GM23338 (cell line): Measurements from ENCODE around the gene PSMG4. TPM values are rescaled to one million over a fixed set of nuclear protein-coding genes. Genes with fewer than 3 reads are reported as not detected.

ENCODE experiments used
- ATAC-seq: fragments of 200-7000 bp; cut with Tn5 transposase; 3 replicates; pipeline ENCODE4 v1.9.1; 2020
- DNase-seq: peaks from one replicate; pipeline ENCODE4 v3.0.0-alpha.2; 2015; ENCODE audit warnings: low spot score
- H2AFZ ChIP-seq: fragments of 200-600 bp; sonication (generic); 2 replicates; pipeline ENCODE4 v1.8.0; 2016; ENCODE audit warnings: antibody characterized with exemption, mild to moderate bottlenecking, moderate library complexity
- H3F3A ChIP-seq: fragments of 200-600 bp; sonication (generic); replicated peaks from 2 replicates; pipeline ENCODE4 v1.8.0; 2017; ENCODE audit warnings: antibody characterized with exemption, mixed run types, low read depth
- H3K27ac ChIP-seq: fragments of 200-600 bp; sonication (generic); 2 replicates; pipeline ENCODE4 v1.6.1; 2016; ENCODE audit warnings: low read depth
- H3K27me3 ChIP-seq: fragments of 200-600 bp; sonication (generic); 2 replicates; pipeline ENCODE4 v1.8.0; 2016; ENCODE audit warnings: mild to moderate bottlenecking, mixed run types, moderate library complexity; ENCODE audit not compliant: insufficient read depth
- H3K36me3 ChIP-seq: fragments of 200-600 bp; sonication (generic); 2 replicates; pipeline ENCODE4 v1.8.0; 2016; ENCODE audit warnings: mild to moderate bottlenecking; ENCODE audit not compliant: insufficient read depth
- H3K4me1 ChIP-seq: fragments of 200-600 bp; sonication (generic); 2 replicates; pipeline ENCODE4 v1.8.0; 2016; ENCODE audit warnings: mild to moderate bottlenecking, moderate library complexity; ENCODE audit not compliant: insufficient read depth
- H3K4me2 ChIP-seq: fragments of 200-600 bp; sonication (generic); 2 replicates; pipeline ENCODE4 v1.7.1; 2017; ENCODE audit warnings: mixed run types
- H3K4me3 ChIP-seq: fragments of 200-600 bp; sonication (generic); 2 replicates; pipeline ENCODE4 v1.6.1; 2016; ENCODE audit warnings: mixed run types
- H3K79me2 ChIP-seq: fragments of 200-600 bp; sonication (generic); replicated peaks from 2 replicates; pipeline ENCODE4 v1.8.0; 2017; ENCODE audit warnings: mild to moderate bottlenecking; ENCODE audit not compliant: insufficient read depth
- H3K9me2 ChIP-seq: fragments of 200-600 bp; sonication (generic); 2 replicates; pipeline ENCODE4 v1.8.0; 2017; ENCODE audit not compliant: insufficient read depth
- H4K20me1 ChIP-seq: fragments of 200-600 bp; sonication (generic); replicated peaks from 2 replicates; pipeline ENCODE4 v1.8.0; 2017; ENCODE audit warnings: mild to moderate bottlenecking; ENCODE audit not compliant: insufficient read depth
- H3K27ac Mint-ChIP-seq: 2 replicates; pipeline ENCODE4 v1.8.0; 2020; ENCODE audit warnings: inconsistent platforms, mild to moderate bottlenecking, moderate library complexity, mixed read lengths
- H3K27me3 Mint-ChIP-seq: 3 replicates; pipeline ENCODE4 v1.8.0; 2022; ENCODE audit warnings: low read depth, mild to moderate bottlenecking, moderate library complexity, mixed read lengths, inconsistent platforms; ENCODE audit not compliant: insufficient read depth, poor library complexity
- H3K36me3 Mint-ChIP-seq: 3 replicates; pipeline ENCODE4 v1.8.0; 2021; ENCODE audit warnings: low read depth, mild to moderate bottlenecking, inconsistent platforms, moderate library complexity, mixed read lengths
- H3K4me1 Mint-ChIP-seq: 3 replicates; pipeline ENCODE4 v1.8.0; 2020; ENCODE audit warnings: mild to moderate bottlenecking, inconsistent platforms, mixed read lengths
- H3K4me3 Mint-ChIP-seq: 3 replicates; pipeline ENCODE4 v1.8.0; 2021; ENCODE audit warnings: moderate library complexity, mild to moderate bottlenecking, inconsistent platforms, mixed read lengths
- H3K9me3 Mint-ChIP-seq: 3 replicates; pipeline ENCODE4 v1.8.0; 2020; ENCODE audit warnings: moderate library complexity, mild to moderate bottlenecking, inconsistent platforms, mixed read lengths
- CREB1 ChIP-seq: fragments of 250-450 bp; sonication (Bioruptor Pico); IDR thresholded peaks from 2 replicates; pipeline ENCODE4 v1.5.0; 2020; ENCODE audit warnings: low read depth, mild to moderate bottlenecking, moderate library complexity
- CTCF ChIP-seq, 2 experiments: fragments of 200-600 bp in 1 of 2; sonication (generic) in 1 of 2; conservative IDR thresholded peaks; 2 replicates each; pipeline versions ENCODE4 v1.5.1 to v1.6.1; 2016 to 2017; ENCODE audit warnings: antibody characterized with exemption in 2 of 2, low read depth in 2 of 2, mild to moderate bottlenecking in 2 of 2, moderate library complexity in 1 of 2
- ETS1 ChIP-seq: IDR thresholded peaks from 2 replicates; pipeline ENCODE4 v1.6.1; 2016; ENCODE audit warnings: antibody characterized with exemption
- EZH2 ChIP-seq: fragments of 200-600 bp; sonication (generic); IDR thresholded peaks from one replicate; pipeline ENCODE4 v1.8.0; 2017; ENCODE audit warnings: antibody characterized with exemption, mild to moderate bottlenecking, low read depth; ENCODE audit not compliant: unreplicated experiment
- EZH2phosphoT487 ChIP-seq: fragments of 200-600 bp; sonication (generic); IDR thresholded peaks from one replicate; pipeline ENCODE4 v1.8.1; 2018; ENCODE audit warnings: antibody characterized with exemption; ENCODE audit not compliant: unreplicated experiment
- JUNB ChIP-seq: IDR thresholded peaks from one replicate; pipeline ENCODE4 v1.6.1; 2016; ENCODE audit warnings: antibody characterized with exemption; ENCODE audit not compliant: unreplicated experiment
- NANOG ChIP-seq: IDR thresholded peaks from 2 replicates; pipeline ENCODE4 v1.6.1; 2016; ENCODE audit warnings: antibody characterized with exemption, borderline replicate concordance
- POLR2AphosphoS5 ChIP-seq: IDR thresholded peaks from 2 replicates; pipeline ENCODE4 v1.6.1; 2016; ENCODE audit warnings: antibody characterized with exemption, low read depth
- REST ChIP-seq: IDR thresholded peaks from one replicate; pipeline ENCODE4 v1.6.1; 2018; ENCODE audit warnings: antibody characterized with exemption; ENCODE audit not compliant: unreplicated experiment
- STAT1 ChIP-seq: IDR thresholded peaks from one replicate; pipeline ENCODE4 v1.6.1; 2016; ENCODE audit warnings: antibody characterized with exemption; ENCODE audit not compliant: unreplicated experiment
- ZNF114 ChIP-seq: fragments of 250-450 bp; sonication (Bioruptor Pico); IDR thresholded peaks from 2 replicates; pipeline ENCODE4 v1.5.0; 2020; ENCODE audit warnings: mild to moderate bottlenecking, moderate library complexity
- ZNF331 ChIP-seq: fragments of 250-450 bp; sonication (Bioruptor Pico); IDR thresholded peaks from 2 replicates; pipeline ENCODE4 v1.5.0; 2020; ENCODE audit warnings: low read depth, mild to moderate bottlenecking, moderate library complexity
- ZNF462 ChIP-seq: fragments of 250-450 bp; sonication (Bioruptor Pico); IDR thresholded peaks from 2 replicates; pipeline ENCODE4 v1.5.0; 2020; ENCODE audit warnings: mild to moderate bottlenecking, moderate library complexity
- polyA plus RNA-seq: library from polyadenylated mRNA; unstranded; fragments of >200 nt; fragmentation: Nextera tagmentation; extraction: Ambion mirVana; gene quantifications from 2 replicates; pipeline ENCODE4 v1.2.1, GENCODE V29; 2016
- total RNA-seq: library from RNA; depleted of rRNA; stranded (reverse); fragments of >200 nt; shearing (Covaris generic); gene quantifications from 2 replicates; pipeline ENCODE4 v1.2.3, GENCODE V29; 2014

The PSMG4 gene
- total and polyA plus RNA-seq, 2 experiments from 2014 or later: 37.2 to 168 TPM

GRCh38 chr6:3296078-3296477 is 37.3 kb downstream of the PSMG4 start:
- Mint-ChIP-seq H3K4me3 (no peak overlapping the region), H3K36me3 (peaks cover 47% of the 10 kb centered on the region), H3K27ac (no peak overlapping the region), H3K4me1 (peaks cover 16% of the 10 kb centered on the region), H3K27me3 (peaks cover 16% of the 10 kb centered on the region), H3K9me3 (no peaks in the 10 kb centered on the region)
- Histone ChIP-seq H3K36me3 (no peaks in the 10 kb centered on the region; the same call in 1 of the 2 replicates), H3K4me1 (no peaks in the 10 kb centered on the region), H3F3A (no peaks in the 10 kb centered on the region), H3K27ac (no peak overlapping the region), H3K9me2 (no peaks in the 10 kb centered on the region), H3K27me3 (no peaks in the 10 kb centered on the region), H2AFZ (no peak overlapping the region), H3K4me3 (no peak overlapping the region), H4K20me1 (0 out of 2 replicates have a peak, but pooled peaks cover 4% of the 10 kb centered on the region), H3K4me2 (no peak overlapping the region), H3K79me2 (no peaks in the 10 kb centered on the region)
- no peak for DNase-seq
- TF ChIP-seq STAT1 (no peak), POLR2AphosphoS5 (no peak), CTCF (conservative IDR thresholded peaks at IDR 0.05; ENCODE audit: low read depth in 2 of 2) (no peak), CREB1 (CRISPR knock-in tag) (no peak), JUNB (no peak), ZNF114 (CRISPR knock-in tag) (no peak), ZNF462 (CRISPR knock-in tag) (no peak), ZNF331 (CRISPR knock-in tag) (no peak), ETS1 (no peak), NANOG (no peak), EZH2 (no peak), REST (no peak), EZH2phosphoT487 (no peak)
- ATAC-seq: no peak
